ENCODE measurements around the gene RAB21. TPM values are rescaled to one million over a fixed set of nuclear protein-coding genes. Genes with fewer than 3 reads are reported as not detected.
A peak's percentile ranks its signal among the peaks of the same experiment; 100 is the strongest.

RAB21 gene
- total and polyA plus RNA-seq, 2 of the 13 experiments (the other 11 are each of a cell fraction or from before 2014, with no cell fraction given), result 4.4 to 50.9 TPM

GRCh38 chr12:71746974-71747611 is 7.6 kb upstream of the RAB21 start:
- Histone ChIP-seq H3K79me2 (ENCODE audit: insufficient read depth, low read length) (no peaks in the 10 kb centered on the region), H3K4me1 (ENCODE audit: insufficient read depth, low read length) (peaks cover 10% of the 10 kb centered on the region), H3K4me2 (ENCODE audit: low read depth, low read length) (peak overlapping the region; percentile 31; the same call in 1 of the 2 replicates), H3K4me3 (replicated peaks in 1 of 3; ENCODE audit: insufficient read depth in 1 of 3, low read depth in 2 of 3, low read length in 3 of 3) (no peak overlapping the region; a peak in 1 of 6 replicates), H3K9me3 (ENCODE audit: low read length) (no peaks in the 10 kb centered on the region), H2AFZ (ENCODE audit: low read length) (no peak overlapping the region), H3K9ac (ENCODE audit: insufficient read depth, low read depth, low read length) (no peak overlapping the region), H3K27me3 (ENCODE audit: control insufficient read depth in 1 of 2, insufficient read depth in 2 of 2, low read length in 2 of 2) (no peaks in the 10 kb centered on the region; a peak in 1 of 5 replicates), H3K36me3 (replicated peaks in 1 of 2; ENCODE audit: control insufficient read depth in 1 of 2, insufficient read depth in 2 of 2, low read length in 2 of 2) (no peaks in the 10 kb centered on the region), H4K20me1 (ENCODE audit: insufficient read depth, low read length) (no peaks in the 10 kb centered on the region), H3K27ac (ENCODE audit: extremely low read length, insufficient read depth, low read length) (no peak overlapping the region)
- in situ Hi-C loops (cut with HindIII; ENCODE audit: extremely low pct_ligation_motif_present, low pct_unique_long_range_greater_than_20kb), result loop anchor here (25.0 kb wide), 1 partner anchor 610 kb away; no protein-coding TSS in a partner anchor
- ATAC-seq (peak; percentile 96), DNase-seq (ENCODE audit: low spot score) (peak; percentile 66), FAIRE-seq (peak; percentile 86)
- ChIA-PET POLR2A (interaction anchor here (1.1 to 1.6 kb wide), 5 partner anchors 15 to 111 kb away, joined by 3 to 8 read pairs (median 7); partner anchors contain the start of genes THAP2, TMEM19 and ZFC3H1), CTCF (ENCODE audit: low intra/inter-chr PET ratio, low total read pairs) (interaction anchor here (1.3 to 2.8 kb wide), 5 partner anchors 15 to 530 kb away, joined by 4 to 17 read pairs (median 7); no protein-coding TSS in a partner anchor)
- intact Hi-C loops (cut with micrococcal nuclease; ENCODE audit: unreplicated experiment), result loop anchor here (1.0 to 5.0 kb wide), 4 partner anchors 84 to 305 kb away; partner anchors contain the start of gene ZFC3H1
- WGBS (ENCODE audit: low lambda C conversion rate), result 33% methylated on average over 4 of the region's 4 CpGs
- BruUV-seq (replicated peaks), result no TSS peak
- TF ChIP-seq HNRNPK (IDR thresholded peaks at IDR 0.05; ENCODE audit: low read depth, low read length, poor library complexity, severe bottlenecking) (no peak), RXRB (CRISPR knock-in tag; IDR thresholded peaks at IDR 0.05; ENCODE audit: borderline replicate concordance) (0 out of 2 replicates have a peak, but pooled peaks have one; percentile 14), ZBTB37 (CRISPR knock-in tag; IDR thresholded peaks at IDR 0.05) (no peak), PAX8 (CRISPR knock-in tag; IDR thresholded peaks at IDR 0.05; ENCODE audit: borderline replicate concordance) (no peak), TEAD3 (CRISPR knock-in tag; optimal IDR thresholded peaks at IDR 0.05; ENCODE audit: borderline replicate concordance) (peak; percentile 17), ARID3A (IDR thresholded peaks at IDR 0.05; ENCODE audit: low read depth, low read length) (peak; percentile 44), THAP11 (CRISPR knock-in tag; IDR thresholded peaks at IDR 0.05) (peak; percentile 30; the same call in 1 of the 2 replicates), RAD21 (CRISPR knock-in tag; IDR thresholded peaks at IDR 0.05) (peak; percentile 69), CENPX (CRISPR knock-in tag; IDR thresholded peaks at IDR 0.05) (no peak), ZBTB25 (CRISPR knock-in tag; IDR thresholded peaks at IDR 0.05) (0 out of 2 replicates have a peak, but pooled peaks have one; percentile 26), ZNF563 (CRISPR knock-in tag; IDR thresholded peaks at IDR 0.05) (no peak), ZNF264 (CRISPR knock-in tag; IDR thresholded peaks at IDR 0.05) (no peak), SMC3 (IDR thresholded peaks at IDR 0.05; ENCODE audit: low read length) (peak; percentile 88), MAFG (CRISPR knock-in tag; IDR thresholded peaks at IDR 0.05) (no peak), FOSL2 (CRISPR knock-in tag; IDR thresholded peaks at IDR 0.05) (0 out of 2 replicates have a peak, but pooled peaks have one; percentile 6), STAG1 (CRISPR knock-in tag; IDR thresholded peaks at IDR 0.05) (peak; percentile 84), CEBPB (IDR thresholded peaks at IDR 0.05; ENCODE audit: borderline replicate concordance, low read depth, low read length) (peak; percentile 72; the same call in 1 of the 2 replicates), CTCF (CRISPR knock-in tag; IDR thresholded peaks at IDR 0.05) (peak; percentile 86), ZMYM4 (CRISPR knock-in tag; IDR thresholded peaks at IDR 0.05) (no peak)

Measured in HepG2 (cell line).